GM18867 (cell line): ENCODE results near the gene DNASE1L1.
"Not testable (repeated sequence)": the region's sequence is repeated elsewhere in the genome, so short reads cannot be mapped to it uniquely, and the experiment has no call there.

Source experiments
- ATAC-seq: cut with Tn5 transposase; IDR thresholded peaks from one replicate; pipeline ENCODE4 v1.9.1; 2021; ENCODE audit warnings: mild to moderate bottlenecking, moderate library complexity; ENCODE audit not compliant: unreplicated experiment

The DNASE1L1 gene

DNA sequence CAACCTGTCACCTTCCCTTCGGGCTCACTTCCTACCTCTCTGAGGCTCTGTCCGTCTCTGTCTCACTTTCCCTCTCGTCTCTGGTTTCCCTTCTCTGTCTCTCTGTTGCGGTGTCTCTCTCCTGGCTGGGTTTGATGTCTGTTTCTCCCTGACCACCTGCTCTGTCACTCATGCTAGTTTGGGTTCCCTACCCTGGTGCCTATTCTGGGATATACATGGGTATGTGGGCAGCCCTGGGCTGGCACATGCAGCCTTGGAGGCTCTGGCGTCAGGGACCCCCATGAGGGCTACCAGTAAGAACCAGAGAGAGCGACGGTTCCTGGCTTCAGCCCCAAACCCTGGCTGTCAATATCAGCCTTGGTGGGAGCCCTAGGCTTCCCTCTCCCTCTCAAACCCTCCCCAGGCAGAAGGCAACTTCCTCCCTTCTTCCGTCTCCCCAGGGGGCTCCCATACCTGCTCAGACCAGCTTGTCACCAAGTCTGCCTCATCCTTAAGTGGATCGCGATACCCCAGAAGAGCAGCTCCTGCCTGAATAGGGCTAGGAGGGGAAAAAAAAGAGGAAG, 314 bp downstream of the DNASE1L1 start:
- no peak for ATAC-seq

DNA sequence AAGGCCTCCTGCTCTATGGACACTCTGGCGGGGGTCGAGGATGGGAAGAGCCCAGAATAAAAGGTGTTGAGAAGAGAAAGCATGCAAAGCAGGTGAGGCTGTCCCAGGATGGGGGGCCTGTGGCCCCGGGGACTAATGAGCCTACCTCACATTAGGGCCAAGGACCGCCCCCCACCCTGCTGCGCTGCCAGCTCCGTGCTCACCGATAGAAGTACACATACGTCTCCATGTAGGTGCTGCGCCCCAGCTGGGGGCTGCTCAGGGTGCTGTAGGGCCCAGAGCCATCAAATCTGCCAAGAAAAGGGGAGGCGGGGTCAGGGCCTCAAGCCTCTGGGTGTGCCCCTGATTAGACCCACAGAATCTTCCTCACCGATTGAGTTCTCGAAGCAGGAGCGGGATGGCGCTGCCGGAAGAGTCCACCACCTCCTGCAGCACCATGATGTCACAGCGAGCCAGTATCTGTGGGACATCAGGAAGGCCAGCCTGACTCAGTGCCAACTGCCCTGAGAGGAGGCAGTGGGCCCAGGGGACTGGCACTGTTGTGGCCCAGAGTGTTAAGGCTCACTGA, 4.3 kb downstream of the DNASE1L1 start:
- no peak for ATAC-seq

DNA sequence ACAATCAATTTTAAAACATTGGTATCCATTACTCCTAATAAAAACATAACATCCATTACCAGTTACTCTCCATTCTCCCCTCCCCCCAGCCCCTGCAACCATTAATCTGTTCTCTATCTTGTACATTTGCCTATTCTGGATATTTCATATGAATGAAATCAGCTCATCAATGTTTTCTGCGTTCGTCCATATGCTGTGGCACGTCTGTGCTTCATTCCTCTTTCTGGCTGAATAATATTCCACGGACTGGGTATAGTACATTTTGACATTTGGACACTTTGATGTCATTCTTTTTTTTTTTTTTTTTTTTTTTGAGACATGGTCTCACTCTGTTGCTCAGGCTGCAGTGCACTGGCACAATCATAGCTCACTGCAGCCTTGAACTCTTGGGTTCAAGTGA, 5.2 kb downstream of the DNASE1L1 start:
- ATAC-seq, result no peak

DNA sequence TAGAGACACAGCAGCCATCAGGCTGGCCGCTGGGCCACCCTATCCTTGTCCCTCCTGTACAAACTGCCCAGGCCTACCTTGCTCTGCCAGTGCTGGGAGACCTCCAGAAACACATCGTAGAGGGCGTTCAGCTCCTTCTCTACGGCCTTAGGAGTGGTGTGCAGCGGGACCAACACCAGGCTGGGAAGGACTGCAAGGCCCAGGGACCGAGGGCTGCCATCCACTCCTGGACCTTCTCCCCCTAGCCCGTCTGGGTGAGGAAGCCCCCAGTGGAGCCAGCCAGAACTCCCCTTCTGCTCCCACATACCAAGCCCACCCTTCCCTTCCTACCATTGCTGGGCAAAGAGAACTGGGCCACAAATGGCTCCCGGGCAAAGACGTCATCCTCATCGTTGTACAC, 5.9 kb downstream of the DNASE1L1 start:
- no peak for ATAC-seq

DNA sequence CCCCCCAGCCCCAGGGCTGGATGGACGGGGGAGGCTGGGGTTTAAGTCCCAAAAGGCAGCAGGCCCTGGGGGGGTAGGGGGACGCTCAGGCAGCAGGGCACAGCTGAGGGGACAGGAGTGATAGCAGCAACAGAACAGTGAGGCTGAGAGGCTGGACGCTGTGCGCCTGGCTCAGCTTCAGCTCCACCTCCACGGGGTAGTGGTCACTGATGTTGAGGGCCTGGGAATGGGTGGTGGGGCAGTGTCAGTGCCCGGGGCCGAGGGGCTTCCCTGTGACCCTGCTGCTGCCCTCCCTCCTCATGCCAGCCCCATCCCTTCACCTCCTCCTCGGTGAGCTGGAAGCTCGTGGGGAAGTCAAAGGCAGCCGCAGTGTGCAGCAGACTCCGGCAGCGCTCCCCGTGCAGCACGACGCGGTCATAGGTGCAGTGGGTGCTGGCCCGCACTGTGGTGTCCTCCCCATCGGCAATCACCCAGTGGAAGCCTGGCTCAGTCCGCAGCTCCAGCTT, 6.4 kb downstream of the DNASE1L1 start:
- ATAC-seq, result no peak

DNA sequence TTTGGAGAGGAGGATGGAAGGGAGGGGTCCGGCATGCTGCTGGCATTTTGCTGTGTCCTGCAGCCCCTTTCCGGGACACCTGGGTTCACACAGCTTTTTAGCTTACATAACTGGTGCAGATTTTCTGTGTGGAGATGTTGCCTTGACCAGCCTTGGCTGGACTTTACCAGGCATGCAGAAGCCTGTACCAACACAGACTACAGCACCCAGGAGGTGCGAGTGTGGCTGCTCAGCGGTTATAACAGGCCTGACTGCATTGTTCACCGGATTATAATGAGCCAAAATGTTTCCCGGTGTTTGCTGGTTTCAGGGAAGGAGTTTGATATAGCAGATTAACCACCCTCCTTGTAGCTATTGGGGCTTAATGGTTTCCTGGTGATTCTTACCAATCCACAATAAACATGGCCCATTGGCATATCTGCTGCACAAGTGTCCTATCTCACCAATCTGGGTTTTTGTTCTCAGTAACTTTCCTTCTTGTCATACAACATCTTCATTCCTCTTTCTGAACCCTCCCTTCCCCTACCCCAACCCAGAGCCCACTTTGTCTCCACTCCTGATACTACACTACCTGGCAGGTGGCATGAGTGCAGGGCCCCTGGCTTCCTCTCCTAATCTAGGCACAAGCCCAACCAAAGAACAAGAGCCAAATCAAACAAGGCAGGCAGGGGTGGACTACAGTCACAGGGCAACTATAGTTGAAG, 7.0 kb downstream of the DNASE1L1 start:
- ATAC-seq, result no peak

DNA sequence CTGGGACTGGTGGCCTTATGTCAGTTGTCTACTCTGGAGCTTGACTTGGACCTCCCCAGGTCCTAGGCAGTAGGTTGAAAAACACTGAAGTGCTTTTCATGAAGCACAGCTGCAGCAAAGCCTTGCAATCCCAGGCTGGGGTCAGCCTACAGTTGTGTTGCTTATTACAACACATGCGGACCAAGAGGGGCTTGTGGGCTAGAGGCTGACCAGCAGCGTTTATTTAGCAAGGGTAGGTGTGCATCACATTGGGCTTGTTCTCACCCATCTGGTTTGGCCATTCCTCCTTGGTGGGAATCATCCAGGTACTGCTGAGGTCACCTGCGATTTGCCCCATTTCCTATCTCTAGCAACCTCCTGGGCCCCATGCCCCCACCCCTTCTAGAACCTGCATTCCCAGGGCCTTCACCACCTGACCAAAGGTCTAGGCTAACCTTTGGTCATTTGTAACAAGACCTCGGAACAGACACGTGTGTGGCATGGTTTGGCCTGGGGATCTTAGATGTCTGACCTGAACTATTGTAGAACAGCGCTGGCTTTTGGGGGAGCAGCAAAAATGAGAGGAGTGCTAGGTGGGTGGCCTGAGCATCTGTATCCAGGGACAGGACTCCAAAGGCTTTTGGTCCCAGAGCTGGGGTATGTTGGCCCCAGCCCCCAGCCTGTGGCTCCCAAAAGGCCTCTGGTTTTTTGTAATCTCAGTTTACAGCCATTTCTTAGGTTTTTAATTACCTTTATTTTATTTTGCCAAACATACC, 7.8 kb downstream of the DNASE1L1 start:
- no peak for ATAC-seq

DNA sequence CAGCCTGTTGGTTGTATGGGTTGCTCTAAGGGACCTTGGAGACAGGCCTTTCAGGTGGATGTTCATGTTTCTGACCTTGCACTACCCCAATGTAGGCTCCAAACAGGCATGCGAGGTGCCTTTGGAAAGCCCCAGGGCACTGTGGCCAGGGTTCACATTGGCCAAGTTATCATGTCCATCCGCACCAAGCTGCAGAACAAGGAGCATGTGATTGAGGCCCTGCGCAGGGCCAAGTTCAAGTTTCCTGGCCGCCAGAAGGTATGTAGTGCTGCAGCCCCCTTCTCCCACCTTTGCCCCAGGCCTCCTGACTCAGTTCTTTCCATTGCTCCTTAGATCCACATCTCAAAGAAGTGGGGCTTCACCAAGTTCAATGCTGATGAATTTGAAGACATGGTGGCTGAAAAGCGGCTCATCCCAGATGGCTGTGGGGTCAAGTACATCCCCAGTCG, 8.7 kb downstream of the DNASE1L1 start:
- not testable (repeated sequence) for ATAC-seq

DNA sequence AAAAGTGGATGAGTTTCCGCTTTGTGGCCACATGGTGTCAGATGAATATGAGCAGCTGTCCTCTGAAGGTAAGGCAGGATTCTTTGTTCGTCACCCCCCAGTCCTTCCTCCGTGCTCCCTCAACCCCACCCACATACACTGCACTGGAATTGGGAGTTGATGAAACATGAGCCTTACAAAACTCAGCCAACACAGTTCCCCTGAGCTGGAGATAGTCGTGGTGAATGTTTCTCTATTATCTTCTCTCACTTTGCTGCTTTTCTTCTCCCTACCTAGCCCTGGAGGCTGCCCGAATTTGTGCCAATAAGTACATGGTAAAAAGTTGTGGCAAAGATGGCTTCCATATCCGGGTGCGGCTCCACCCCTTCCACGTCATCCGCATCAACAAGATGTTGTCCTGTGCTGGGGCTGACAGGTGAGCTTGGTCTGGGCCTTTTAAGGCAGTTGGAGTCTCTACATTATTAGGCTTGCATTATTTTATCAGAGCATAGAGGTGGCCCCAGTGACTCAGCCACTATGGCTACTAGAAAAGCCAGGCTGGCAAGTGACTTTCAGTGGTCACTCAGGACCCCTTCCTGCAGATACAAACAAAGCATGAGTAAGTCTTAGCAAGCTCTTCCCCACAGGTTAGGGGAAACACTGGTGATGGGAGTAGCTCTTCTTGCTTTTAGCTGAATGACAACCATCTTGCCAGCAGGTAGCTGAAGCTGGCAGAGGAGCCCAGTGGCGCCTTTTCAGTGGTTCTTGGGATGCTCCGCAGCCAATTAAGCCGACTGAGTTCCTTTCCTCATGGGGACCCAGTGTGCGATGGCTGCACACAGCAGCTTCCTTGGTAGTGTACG, 9.3 kb downstream of the DNASE1L1 start:
- no peak for ATAC-seq

DNA sequence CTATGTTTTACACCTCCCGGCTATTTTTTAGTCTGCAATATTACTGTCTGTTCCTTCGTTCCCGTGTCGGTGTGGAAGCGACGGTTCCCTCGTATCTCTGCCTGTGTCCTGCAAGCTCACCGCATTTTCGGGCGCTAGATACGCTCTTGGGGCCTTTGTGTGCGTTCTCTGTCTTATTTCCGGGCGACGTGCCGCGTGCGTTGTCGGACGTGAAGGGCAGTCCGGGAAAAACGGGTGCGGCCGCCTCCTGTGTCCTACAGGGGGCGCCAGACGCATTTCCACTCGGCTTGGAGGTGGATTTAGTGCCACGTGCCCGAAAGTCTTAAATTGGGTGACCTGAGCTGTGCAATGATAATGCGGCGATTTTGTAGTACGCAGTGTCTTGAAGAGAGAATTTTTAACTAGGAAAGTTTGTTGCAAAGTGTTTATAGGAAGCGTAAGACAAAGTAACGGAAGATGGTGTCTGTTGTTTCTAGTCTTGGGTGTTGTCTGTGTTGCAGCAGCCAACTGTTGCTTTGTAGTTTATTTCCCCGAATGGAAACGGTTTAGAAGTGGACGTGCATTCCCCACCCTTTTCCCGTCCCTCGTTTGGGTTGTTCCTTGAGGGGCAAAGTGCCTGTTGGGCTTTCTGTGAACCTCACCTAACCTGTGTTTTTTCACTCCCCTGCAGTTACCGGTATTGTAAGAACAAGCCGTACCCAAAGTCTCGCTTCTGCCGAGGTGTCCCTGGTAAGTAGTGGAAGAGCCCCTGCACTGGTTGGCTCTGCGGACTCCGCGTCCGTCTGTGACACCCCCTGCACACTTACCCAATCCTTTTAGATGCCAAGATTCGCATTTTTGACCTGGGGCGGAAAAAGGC, 10.2 kb downstream of the DNASE1L1 start:
- peak; percentile 22 for ATAC-seq

DNA sequence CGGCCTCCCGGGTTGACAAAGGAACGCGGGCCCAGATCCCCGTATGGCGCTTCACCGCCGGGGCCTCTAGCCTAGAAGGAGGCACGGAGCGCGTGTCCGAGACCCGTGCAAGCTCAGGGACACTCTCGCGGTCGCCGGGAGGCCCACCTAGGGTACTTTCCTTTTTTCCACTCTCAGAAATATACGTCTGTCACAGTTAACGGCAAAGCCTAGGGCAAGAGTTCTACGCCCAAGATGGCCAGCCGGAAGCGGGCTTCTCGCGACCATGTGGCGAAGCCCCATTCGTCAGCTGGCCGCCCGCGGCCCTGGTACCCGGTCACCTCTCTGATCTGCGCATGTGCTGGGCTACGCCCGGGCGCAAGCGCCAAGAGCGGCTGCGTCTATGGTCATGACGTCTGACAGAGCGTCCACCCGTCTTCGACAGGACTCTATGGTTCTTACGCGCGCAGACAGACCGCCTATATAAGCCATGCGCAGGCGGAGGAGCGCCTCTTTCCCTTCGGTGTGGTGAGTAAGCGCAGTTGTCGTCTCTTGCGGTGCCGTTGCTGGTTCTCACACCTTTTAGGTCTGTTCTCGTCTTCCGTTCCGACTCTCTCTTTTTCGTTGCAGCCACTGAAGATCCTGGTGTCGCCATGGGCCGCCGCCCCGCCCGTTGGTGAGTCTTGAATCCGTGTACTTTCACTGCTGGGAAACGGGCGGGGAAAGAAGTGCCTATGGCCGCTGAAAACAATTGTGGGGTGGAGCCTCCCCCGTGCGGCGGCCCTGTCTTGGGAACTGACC, 11.0 kb downstream of the DNASE1L1 start, which contains the start of gene RPL10:
RPL10 (plus strand) TSS at position 490 of the 780 bp plus-strand sequence; CDS start at position 633, 143 bp downstream.
- peak; percentile 72 for ATAC-seq

DNA sequence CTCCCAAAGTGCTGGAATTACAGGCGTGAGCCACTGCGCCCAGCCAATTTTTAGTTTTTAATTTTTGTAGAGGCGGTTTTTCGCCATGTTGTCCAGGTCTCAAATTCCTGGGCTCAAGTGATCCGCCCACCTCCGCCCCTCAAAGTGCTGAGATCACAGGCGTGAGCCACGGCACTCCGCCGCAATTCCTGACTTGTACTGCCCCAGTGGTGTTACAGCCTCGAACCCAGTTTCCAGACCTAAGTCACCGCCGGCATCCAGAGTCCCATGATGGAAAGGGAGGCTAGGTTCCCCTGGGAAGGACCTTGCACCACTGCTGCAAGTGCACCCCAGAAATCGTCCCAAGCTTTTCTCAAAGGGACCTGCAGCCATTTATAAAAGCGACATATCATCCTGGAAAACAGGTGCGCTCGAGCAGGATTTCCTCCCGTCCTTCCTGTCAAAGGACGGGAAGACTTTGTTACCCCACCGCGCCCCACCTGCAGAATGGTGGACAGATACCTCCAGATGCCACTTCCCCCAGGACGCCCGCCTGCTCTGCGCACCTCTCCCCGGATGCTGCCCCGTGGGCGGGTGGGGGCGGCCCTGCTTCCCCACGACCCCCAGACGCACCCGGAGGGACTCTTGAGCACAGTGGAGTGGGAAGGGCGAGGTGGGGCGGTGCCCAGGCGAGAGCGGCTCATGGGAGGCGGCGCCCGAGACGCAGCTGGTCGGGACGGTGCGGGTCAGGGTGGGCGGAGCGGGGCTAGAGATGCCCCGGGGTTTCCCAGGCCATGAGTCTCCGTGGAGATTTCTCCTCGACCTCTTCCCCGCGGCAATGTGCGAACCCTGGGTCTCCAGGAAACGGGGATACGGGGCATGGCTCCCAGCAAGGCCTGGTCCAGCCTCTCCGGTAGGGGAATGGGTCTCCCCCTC, 11.8 kb downstream of the DNASE1L1 start:
- ATAC-seq, result peak; percentile 47

DNA sequence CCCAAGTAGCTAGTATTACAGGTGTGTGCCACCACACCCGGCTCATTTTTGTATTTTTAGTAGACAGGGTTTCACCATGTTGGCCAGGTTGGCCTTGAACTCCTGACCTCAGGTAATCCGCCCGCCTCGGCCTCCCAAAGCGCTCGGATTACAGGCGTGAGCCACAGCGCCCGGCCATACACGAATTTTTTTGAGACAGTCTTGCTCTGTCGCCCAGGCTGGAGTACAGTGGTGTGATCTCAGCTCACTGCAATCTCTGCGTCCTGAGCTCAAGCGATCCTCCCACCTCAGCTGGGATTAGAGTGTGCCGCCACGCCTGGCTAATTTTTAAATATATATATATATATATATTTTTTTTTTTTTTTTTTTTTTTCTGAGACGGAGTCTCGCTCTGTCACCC, 12.7 kb downstream of the DNASE1L1 start:
- not testable (repeated sequence) for ATAC-seq

DNA sequence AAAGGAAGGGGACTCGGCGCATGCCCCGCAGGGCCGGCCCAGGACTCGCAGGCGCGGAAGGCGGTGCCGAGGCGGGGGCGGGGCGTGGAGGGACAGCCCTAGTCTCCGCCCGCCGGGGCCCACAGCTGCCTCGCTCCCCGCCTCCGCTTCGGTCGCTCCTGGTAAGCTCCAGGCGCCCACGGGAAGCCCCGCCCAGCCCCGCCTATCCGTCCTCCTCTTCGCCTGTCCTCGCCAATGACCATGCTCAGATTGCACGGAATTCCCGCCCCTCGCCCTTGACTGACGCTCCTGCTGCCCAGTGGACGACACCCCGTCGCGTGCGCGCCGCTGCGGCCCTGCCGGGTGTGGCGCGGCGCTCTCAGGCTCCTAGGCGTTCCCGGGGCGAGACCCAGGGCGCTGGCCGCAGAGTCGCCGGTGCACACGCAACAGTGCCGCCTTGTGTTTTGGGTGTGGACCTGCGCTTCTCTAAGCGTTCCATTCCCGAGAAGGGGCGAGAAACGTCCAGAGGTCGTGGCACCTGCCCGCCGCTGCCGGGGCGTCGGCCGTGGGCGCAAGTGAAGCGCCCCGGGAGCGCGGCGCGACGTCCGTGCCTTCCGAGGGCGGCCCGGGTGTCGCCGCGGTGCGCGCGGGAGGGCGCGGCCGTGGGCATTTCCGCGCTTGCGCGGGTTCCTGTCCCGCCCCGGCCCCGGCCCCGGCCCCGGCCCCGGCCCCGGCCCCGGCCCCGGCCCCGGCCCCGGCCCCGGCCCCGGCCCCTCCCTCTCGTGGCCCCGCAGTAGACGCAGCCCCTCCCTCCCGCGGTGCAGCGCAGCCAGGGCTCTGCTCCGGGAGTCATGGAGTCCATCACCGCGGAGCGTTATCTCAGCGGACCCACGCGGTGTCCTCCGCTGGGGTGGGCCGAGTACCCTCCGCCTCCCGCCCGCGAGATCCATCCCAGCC, 19.0 kb downstream of the DNASE1L1 start:
- peak; percentile 67 for ATAC-seq

DNA sequence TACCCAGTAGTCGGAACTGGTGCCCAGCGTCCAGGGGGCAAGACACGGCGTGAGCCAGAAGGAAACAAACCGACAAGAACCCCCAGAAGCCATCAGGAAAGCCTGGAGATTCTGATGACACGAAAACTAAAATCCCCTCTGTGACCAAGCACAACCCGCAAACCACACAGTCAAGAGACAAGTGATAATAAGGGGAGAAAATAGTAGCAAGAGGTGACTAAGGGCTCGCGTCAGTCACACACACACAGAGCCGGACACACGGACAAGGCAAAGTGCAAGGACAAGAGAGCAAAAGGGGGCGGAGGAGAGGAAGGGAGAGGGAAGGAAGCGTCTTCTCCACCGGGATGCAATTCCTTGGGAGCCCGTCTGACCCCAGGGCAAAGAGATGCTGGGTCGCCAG, 20.4 kb downstream of the DNASE1L1 start:
- ATAC-seq, result not testable (repeated sequence)

DNA sequence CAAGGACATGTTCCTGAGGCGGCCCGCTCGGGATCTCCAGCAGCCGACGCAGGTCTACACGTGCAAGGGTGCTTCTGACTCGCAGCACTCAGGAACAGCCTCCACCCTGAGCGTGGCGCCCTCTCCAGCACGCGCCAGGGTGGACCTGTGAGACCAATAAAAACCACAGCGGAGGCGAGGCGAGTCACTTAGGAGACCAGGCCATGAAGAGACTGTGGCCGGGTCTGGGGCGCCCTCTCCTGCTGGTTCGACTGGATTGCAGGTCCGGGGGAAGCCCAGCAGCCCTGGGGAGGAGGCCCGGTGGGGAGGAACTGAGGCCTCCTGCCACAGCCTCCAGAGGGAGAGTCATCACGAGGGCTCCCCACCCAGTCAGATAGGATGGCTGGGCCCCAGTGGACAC, 21.0 kb downstream of the DNASE1L1 start:
- ATAC-seq, result peak; percentile 30
